OCI-LY7 (cell line): ENCODE measurements around the gene TANC1.

ENCODE experiments used
- CTCF ChIP-seq: fragments of 200-600 bp; sonication (generic); conservative IDR thresholded peaks from 2 replicates; pipeline ENCODE4 v1.5.1; 2014; ENCODE audit warnings: mild to moderate bottlenecking, antibody characterized with exemption, low read length, moderate library complexity, mixed read lengths
- EZH2phosphoT487 ChIP-seq: fragments of 200-600 bp; sonication (generic); IDR thresholded peaks from 2 replicates; pipeline ENCODE4 v1.6.1; 2018; ENCODE audit warnings: low read depth, borderline replicate concordance, mild to moderate bottlenecking, mixed run types, antibody characterized with exemption, low read length, moderate library complexity, mixed read lengths

GRCh38 chr2:158953454-158953853 lies 15.0 kb upstream of the TANC1 start:
- TF ChIP-seq CTCF (no peak), EZH2phosphoT487 (no peak)
